ENCODE data around the gene PLEKHH1. TPM values are rescaled to one million over a fixed set of nuclear protein-coding genes. Genes with fewer than 3 reads are reported as not detected.

Gene PLEKHH1
- total RNA-seq, 3 donors from 2014 or later, result 45.8 to 110 (median 61.5) TPM

DNA sequence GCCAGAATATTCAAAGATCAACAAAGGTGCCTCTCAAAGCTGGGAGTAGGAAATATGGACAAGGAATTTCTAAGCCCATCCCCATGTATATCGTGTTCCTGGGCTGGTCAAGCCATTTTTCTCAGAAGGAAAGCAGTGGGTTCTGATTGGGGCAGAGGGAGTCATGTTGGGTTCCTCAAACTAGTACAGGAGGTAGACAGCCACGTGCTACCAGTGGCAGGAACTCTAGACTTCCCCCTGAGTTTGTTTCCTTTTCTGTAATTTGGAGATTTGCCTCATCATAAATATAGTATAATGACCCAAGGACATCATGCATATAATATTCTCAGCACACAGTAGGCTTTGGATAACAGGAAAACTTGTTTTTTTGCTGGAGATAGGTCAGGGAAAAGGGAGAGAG lies 16.4 kb upstream of the PLEKHH1 start:
- ATAC-seq (no peak), DNase-seq (no peak)
- no peak overlapping the region for H3K4me3 ChIP-seq
- no peaks in the 10 kb centered on the region for H3K36me3 ChIP-seq (ENCODE audit: low read depth)
- H3K9me3 ChIP-seq, result no peaks in the 10 kb centered on the region
- peaks cover 4% of the 10 kb centered on the region for H3K4me1 ChIP-seq (ENCODE audit: low read depth)
- intact Hi-C loops (cut with DNase I, micrococcal nuclease), result no loop called here
- TF ChIP-seq CTCF (IDR thresholded peaks at IDR 0.05), result no peak

DNA sequence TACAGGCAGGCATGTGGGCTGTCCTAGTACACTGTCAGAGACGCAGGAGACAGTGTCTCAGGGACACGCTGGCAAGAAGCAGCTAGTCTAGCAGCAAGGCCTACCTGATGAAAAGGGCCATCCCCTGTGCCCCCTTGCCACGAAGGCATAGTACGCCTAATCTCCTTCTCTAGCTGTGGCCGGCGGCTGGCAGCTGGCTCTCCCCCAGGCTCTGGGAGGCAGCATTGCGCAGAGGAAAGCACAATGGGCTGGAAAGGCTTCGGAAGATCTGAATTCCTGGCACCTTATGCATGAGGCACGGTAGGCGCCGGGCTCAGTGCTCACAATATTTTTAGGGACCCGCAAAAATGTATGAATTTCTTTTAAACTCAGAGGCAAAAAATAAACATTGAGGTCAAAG lies 16.0 kb upstream of the PLEKHH1 start:
- H3K4me3 ChIP-seq, result no peak overlapping the region
- intact Hi-C loops (cut with DNase I, micrococcal nuclease), result no loop called here
- no peak for DNase-seq
- peaks cover 4% of the 10 kb centered on the region for H3K4me1 ChIP-seq (ENCODE audit: low read depth)
- H3K9me3 ChIP-seq, result no peaks in the 10 kb centered on the region
- no peak for TF ChIP-seq CTCF (IDR thresholded peaks at IDR 0.05)
- H3K36me3 ChIP-seq (ENCODE audit: low read depth), result no peaks in the 10 kb centered on the region
- no peak for ATAC-seq

DNA sequence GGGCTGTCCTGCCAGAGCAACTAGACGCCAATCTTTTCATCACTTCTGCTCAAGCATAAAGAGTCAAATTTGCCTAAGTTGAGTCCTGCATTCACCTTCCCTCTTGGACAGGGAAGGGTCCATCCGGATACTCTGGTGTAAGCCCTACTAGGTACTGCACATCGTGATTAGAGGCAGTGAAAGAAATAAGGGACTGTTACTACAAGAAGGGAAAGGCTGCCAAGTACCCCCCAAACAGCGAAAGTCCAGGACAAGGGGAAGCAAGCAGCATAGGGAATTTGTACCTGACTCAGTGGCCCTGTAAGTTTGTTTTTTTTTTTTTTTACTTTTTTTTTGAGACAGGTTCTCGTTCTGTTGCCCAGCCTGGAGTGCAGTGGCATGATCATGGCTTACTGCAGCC lies 13.7 kb upstream of the PLEKHH1 start:
- Histone ChIP-seq H3K4me3 (no peak overlapping the region), H3K9me3 (no peaks in the 10 kb centered on the region), H3K36me3 (ENCODE audit: low read depth) (no peaks in the 10 kb centered on the region), H3K4me1 (ENCODE audit: low read depth) (peaks cover 4% of the 10 kb centered on the region)
- TF ChIP-seq CTCF (IDR thresholded peaks at IDR 0.05), result no peak
- DNase-seq (no peak), ATAC-seq (no peak)
- intact Hi-C loops (cut with DNase I, micrococcal nuclease), result no loop called here

DNA sequence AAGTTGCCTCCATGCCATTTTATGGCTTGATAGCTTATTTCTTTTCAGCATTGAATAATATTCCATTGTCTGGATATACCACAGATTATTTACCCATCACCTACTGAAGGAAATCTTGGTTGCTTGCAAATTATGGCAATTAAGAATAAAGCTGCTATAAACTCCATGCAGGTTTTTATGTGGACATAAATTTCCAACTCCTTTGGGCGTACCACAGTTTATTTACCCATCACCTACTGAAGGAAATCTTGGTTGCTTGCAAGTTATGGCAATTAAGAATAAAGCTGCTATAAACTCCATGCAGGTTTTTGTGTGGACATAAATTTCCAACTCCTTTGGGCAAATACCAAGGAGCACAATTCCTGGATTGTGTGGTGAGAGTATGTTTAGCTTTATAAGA lies 12.6 kb upstream of the PLEKHH1 start:
- H3K4me3 ChIP-seq, result no peak overlapping the region
- no peaks in the 10 kb centered on the region for H3K36me3 ChIP-seq (ENCODE audit: low read depth)
- no peak for TF ChIP-seq CTCF (IDR thresholded peaks at IDR 0.05)
- H3K9me3 ChIP-seq, result no peaks in the 10 kb centered on the region
- peak; percentile 60 for ATAC-seq
- intact Hi-C loops (cut with DNase I, micrococcal nuclease), result no loop called here
- H3K4me1 ChIP-seq (ENCODE audit: low read depth), result peaks cover 4% of the 10 kb centered on the region
- no peak for DNase-seq

GRCh38 chr14:67522270-67522669 lies 10.8 kb upstream of the PLEKHH1 start:
- no peak for ATAC-seq

More at GRCh38 chr14:67522270-67522669, 10.8 kb upstream of the PLEKHH1 start:
- intact Hi-C loops (cut with DNase I, micrococcal nuclease), result no loop called here
- no peak for TF ChIP-seq CTCF (IDR thresholded peaks at IDR 0.05)
- peaks cover 4% of the 10 kb centered on the region for H3K4me1 ChIP-seq (ENCODE audit: low read depth)
- no peak overlapping the region for H3K4me3 ChIP-seq
- no peak for DNase-seq
- H3K9me3 ChIP-seq, result no peaks in the 10 kb centered on the region
- H3K36me3 ChIP-seq (ENCODE audit: low read depth), result no peaks in the 10 kb centered on the region
